Measurements from ENCODE around the gene LRTM2.

Gene LRTM2

GRCh38 chr12:1844223-1844622 lies 23.9 kb downstream of the LRTM2 start:
- no peak for DNase-seq

- DNase-seq = no peak
Measured at GRCh38 chr12:1844661-1845409, 24.5 kb downstream of the LRTM2 start.

- no peak for DNase-seq
Measured at GRCh38 chr12:1845427-1845826, 25.1 kb downstream of the LRTM2 start.

- DNase-seq = no peak
Measured at GRCh38 chr12:1845886-1846285, 25.5 kb downstream of the LRTM2 start.

- no peak for DNase-seq
Measured at GRCh38 chr12:1846421-1847405, 26.3 kb downstream of the LRTM2 start.

- DNase-seq = no peak
Measured at GRCh38 chr12:1847411-1847810, 27.0 kb downstream of the LRTM2 start.

- DNase-seq = no peak
Measured at GRCh38 chr12:1848146-1848545, 27.8 kb downstream of the LRTM2 start.

GRCh38 chr12:1848745-1849144 lies 28.4 kb downstream of the LRTM2 start:
- no peak for DNase-seq

- no peak for DNase-seq
Measured at GRCh38 chr12:1851151-1851701, 30.9 kb downstream of the LRTM2 start.

GRCh38 chr12:1852076-1852475 lies 31.7 kb downstream of the LRTM2 start:
- DNase-seq = no peak

- DNase-seq = no peak
Measured at GRCh38 chr12:1853716-1854115, 33.4 kb downstream of the LRTM2 start.

GRCh38 chr12:1855241-1855640 lies 34.9 kb downstream of the LRTM2 start:
- DNase-seq = no peak

- DNase-seq = no peak
Measured at GRCh38 chr12:1857086-1857485, 36.7 kb downstream of the LRTM2 start.

- no peak for DNase-seq
Measured at GRCh38 chr12:1857821-1858220, 37.5 kb downstream of the LRTM2 start.

GRCh38 chr12:1858456-1858855 lies 38.1 kb downstream of the LRTM2 start:
- DNase-seq = no peak

- DNase-seq = no peak
Measured at GRCh38 chr12:1859643-1860042, 39.3 kb downstream of the LRTM2 start.

- DNase-seq = no peak
Measured at GRCh38 chr12:1862973-1863372, 42.6 kb downstream of the LRTM2 start.

- DNase-seq = no peak
Measured at GRCh38 chr12:1863823-1864222, 43.5 kb downstream of the LRTM2 start.

- DNase-seq = no peak
Measured at GRCh38 chr12:1864456-1864855, 44.1 kb downstream of the LRTM2 start.

GRCh38 chr12:1864867-1865266 lies 44.5 kb downstream of the LRTM2 start:
- DNase-seq = no peak

GRCh38 chr12:1865284-1865866 lies 45.0 kb downstream of the LRTM2 start:
- no peak for DNase-seq

- no peak for DNase-seq
Measured at GRCh38 chr12:1869145-1869544, 48.8 kb downstream of the LRTM2 start.

GRCh38 chr12:1870086-1870485 lies 49.7 kb downstream of the LRTM2 start:
- DNase-seq = no peak

Measured in NCI-H146 (cell line).